Kidney (tissue), 14 donors: ENCODE data around the gene ATP5F1D. TPM values are rescaled to one million over a fixed set of nuclear protein-coding genes. Genes with fewer than 3 reads are reported as not detected.
A peak's percentile ranks its signal among the peaks of the same experiment; 100 is the strongest.

ENCODE experiments used
- DNase-seq, 5 donors: peaks; one replicate each; pipeline ENCODE4 v3.0.0-alpha.2; 2013 to 2020
- FAIRE-seq: peaks from 2 replicates; lab custom pipeline; 2012; peaks lifted over from hg19 to GRCh38; lab: Jason Lieb, UNC
- H3K27ac ChIP-seq, 2 donors: one replicate each; pipeline ENCODE4 v1.7.0; 2013; ENCODE audit warnings: low read depth in 2 of 2, low read length in 2 of 2, inconsistent platforms in 1 of 2
- H3K27me3 ChIP-seq: one replicate; pipeline ENCODE4 v1.7.1; 2013; ENCODE audit warnings: low read length, inconsistent platforms; ENCODE audit not compliant: control insufficient read depth, insufficient read depth
- H3K36me3 ChIP-seq, 3 donors: one replicate each; pipeline versions ENCODE4 v1.7.0 to v1.7.1; 2013; ENCODE audit warnings: low read length in 3 of 3, control low read depth in 1 of 3, inconsistent platforms in 1 of 3; ENCODE audit not compliant: insufficient read depth in 3 of 3, control insufficient read depth in 2 of 3
- H3K4me1 ChIP-seq, 3 donors: one replicate each; pipeline versions ENCODE4 v1.7.0 to v1.7.1; 2013; ENCODE audit warnings: low read length in 3 of 3, inconsistent platforms in 1 of 3, low read depth in 1 of 3; ENCODE audit not compliant: control insufficient read depth in 2 of 3, insufficient read depth in 2 of 3
- H3K4me3 ChIP-seq, 3 donors: one replicate each; pipeline versions ENCODE4 v1.7.0 to v1.8.1; 2013; ENCODE audit warnings: low read length in 3 of 3, control low read depth in 1 of 3, inconsistent platforms in 1 of 3
- H3K9ac ChIP-seq, 3 donors: one replicate each; pipeline versions ENCODE4 v1.7.0 to v1.7.1; 2013; ENCODE audit warnings: low read length in 3 of 3, control low read depth in 1 of 3, inconsistent platforms in 1 of 3
- H3K9me3 ChIP-seq, 3 donors: one replicate each; pipeline versions ENCODE4 v1.7.0 to v1.7.1; 2013; ENCODE audit warnings: low read length in 3 of 3, control low read depth in 1 of 3, inconsistent platforms in 1 of 3; ENCODE audit not compliant: control insufficient read depth in 2 of 3, insufficient read depth in 1 of 3
- intact Hi-C: fragments of 100-400 bp; cut with DNase I; formaldehyde crosslinking; loops from one replicate; pipeline ENCODE4 v1.11.1; 2022
- polyA plus RNA-seq: library from polyadenylated mRNA; stranded (reverse); fragments of 350-450 nt; fragmentation: Illumina TruSeq; extraction: RNeasy Lipid Tissue Mini Kit (QIAGEN cat#74804); gene quantifications from one replicate; pipeline ENCODE4 v1.2.3, GENCODE V29; 2014; ENCODE audit warnings: low read depth, low replicate concordance; ENCODE audit not compliant: insufficient read depth
- total RNA-seq: library from RNA; stranded (reverse); fragmentation: NEBNext Ultra II Directional; extraction: Animal tissue kit (Norgen Biotek cat#: 25700); gene quantifications from one replicate; pipeline ENCODE4 v1.2.1, GENCODE V29; 2021
- TF ChIP-seq, protein P1 (sequence below): IDR thresholded peaks from 3 replicates; pipeline ENCODE4 v1.5.1; 2012; ENCODE audit warnings: mild to moderate bottlenecking, moderate library complexity, borderline replicate concordance; ENCODE audit not compliant: insufficient read depth; ENCODE audit errors: extremely low read depth
- donor health status: control.
- donor health status: control.
- donor health status: control.
- donor health status: control.
- donor health status: control.
- donor health status: DM: yes; HTN: yes; CAD: no.
- donor health status: Normal renal cell carcinoma (clear cell type).

ATP5F1D gene
- total and polyA plus RNA-seq, 2 donors from 2014 or later, result 183 to 641 TPM

DNA sequence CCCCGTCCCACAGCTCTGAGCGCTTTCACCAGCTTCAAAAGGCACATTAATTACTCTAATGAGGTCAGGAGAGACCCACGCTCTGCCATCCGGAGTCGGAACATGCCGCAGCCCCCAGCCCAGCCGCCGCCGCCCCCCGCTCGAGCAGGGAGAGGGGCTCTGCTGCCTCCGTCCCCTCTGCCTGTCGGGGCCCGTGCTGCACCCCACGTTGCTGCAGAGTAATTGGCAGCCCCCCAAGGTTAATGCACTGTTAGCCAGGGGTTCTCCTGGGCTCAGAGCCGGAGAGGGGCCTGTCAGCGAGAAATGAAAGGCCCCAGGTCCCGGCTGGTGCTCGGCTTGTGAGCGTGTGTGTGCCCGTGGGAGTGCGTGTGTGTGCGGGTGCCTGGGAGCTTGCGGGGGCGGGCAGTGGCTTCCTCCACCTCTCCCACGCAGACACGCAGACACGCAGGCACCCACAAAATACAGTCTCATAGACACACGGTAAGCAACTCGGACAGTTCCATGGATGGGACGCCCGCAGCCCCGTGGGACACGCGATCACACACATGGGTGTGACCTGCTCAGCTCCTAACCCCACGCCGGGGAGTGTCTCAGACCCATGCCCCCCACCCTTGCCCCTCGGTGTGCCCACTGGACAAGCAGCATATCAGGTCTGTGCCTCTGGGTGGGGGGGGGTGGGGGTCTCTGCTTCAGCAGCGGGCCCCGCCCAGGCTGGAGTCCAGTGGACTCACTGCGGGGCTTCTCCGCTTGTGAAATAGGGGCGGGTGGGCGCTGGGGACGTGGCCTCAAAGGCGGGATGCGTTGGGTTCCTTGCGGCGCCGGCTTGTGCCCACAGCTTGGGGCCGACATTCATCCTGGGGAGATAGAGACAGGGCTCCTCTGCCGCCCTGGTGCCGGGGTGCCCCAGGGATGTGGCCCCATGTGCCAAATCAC, 39.4 kb downstream of the ATP5F1D start:
- H3K4me3 ChIP-seq, result no peak overlapping the region
- H3K9me3 ChIP-seq, result no peaks in the 10 kb centered on the region
- no peaks in the 10 kb centered on the region for H3K27me3 ChIP-seq
- no peak overlapping the region for H3K27ac ChIP-seq
- peaks cover 0 to 9% (median 0%) of the 10 kb centered on the region in 3 donors for H3K4me1 ChIP-seq
- H3K9ac ChIP-seq, result no peak overlapping the region
- no peak for FAIRE-seq
- TF ChIP-seq, protein P1, sequence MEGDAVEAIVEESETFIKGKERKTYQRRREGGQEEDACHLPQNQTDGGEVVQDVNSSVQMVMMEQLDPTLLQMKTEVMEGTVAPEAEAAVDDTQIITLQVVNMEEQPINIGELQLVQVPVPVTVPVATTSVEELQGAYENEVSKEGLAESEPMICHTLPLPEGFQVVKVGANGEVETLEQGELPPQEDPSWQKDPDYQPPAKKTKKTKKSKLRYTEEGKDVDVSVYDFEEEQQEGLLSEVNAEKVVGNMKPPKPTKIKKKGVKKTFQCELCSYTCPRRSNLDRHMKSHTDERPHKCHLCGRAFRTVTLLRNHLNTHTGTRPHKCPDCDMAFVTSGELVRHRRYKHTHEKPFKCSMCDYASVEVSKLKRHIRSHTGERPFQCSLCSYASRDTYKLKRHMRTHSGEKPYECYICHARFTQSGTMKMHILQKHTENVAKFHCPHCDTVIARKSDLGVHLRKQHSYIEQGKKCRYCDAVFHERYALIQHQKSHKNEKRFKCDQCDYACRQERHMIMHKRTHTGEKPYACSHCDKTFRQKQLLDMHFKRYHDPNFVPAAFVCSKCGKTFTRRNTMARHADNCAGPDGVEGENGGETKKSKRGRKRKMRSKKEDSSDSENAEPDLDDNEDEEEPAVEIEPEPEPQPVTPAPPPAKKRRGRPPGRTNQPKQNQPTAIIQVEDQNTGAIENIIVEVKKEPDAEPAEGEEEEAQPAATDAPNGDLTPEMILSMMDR, result no peak
- DNase-seq, result peak in 2 of 5 donors; percentile 65 to 74
- H3K36me3 ChIP-seq, result peaks cover 0 to 8% (median 0%) of the 10 kb centered on the region in 3 donors
- intact Hi-C loops, result no loop called here

DNA sequence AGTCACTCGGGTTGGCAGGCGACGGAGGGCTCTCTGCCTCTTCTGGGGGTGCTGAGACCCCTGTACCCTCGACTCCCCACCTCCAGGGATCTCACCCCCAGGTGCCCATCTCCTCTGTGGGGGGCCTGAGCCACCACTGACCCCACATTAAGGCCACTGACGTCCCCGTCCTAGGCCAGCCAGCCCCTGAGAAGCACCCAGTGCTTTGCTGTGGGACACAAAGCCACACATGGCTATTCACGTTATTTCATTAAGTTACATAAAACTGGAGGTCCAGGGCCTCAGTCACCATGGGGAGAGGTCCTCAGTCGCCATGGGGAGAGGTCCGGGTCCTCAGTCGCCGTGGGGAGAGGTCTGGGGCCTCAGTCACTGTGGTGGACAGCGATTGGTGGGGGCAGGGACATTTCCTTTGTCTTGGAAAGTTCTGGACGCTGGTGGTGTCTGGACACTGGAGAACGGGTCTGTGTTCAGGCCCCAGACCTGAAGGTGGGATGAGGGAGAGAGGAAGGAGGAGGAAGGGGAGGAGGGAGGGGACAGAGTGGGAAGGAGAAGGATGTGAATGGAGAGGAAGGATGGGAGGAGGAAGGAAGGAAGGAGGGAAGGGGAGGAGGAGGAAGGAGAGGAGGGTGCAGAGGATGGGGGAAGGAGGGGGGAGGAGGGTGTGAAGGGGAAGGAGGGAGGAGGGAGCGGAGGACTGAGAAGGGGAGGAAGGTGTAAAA, 40.2 kb downstream of the ATP5F1D start:
- Histone ChIP-seq H3K27ac (no peak overlapping the region), H3K27me3 (no peaks in the 10 kb centered on the region), H3K4me1 (peaks cover 0 to 2% (median 0%) of the 10 kb centered on the region in 3 donors), H3K4me3 (no peak overlapping the region), H3K9ac (no peak overlapping the region), H3K9me3 (no peaks in the 10 kb centered on the region), H3K36me3 (peaks cover 0 to 8% (median 0%) of the 10 kb centered on the region in 3 donors)
- FAIRE-seq, result no peak
- intact Hi-C loops, result no loop called here
- peak in 1 of 5 donors; percentile 55 for DNase-seq
- TF ChIP-seq, protein P1, result no peak

DNA sequence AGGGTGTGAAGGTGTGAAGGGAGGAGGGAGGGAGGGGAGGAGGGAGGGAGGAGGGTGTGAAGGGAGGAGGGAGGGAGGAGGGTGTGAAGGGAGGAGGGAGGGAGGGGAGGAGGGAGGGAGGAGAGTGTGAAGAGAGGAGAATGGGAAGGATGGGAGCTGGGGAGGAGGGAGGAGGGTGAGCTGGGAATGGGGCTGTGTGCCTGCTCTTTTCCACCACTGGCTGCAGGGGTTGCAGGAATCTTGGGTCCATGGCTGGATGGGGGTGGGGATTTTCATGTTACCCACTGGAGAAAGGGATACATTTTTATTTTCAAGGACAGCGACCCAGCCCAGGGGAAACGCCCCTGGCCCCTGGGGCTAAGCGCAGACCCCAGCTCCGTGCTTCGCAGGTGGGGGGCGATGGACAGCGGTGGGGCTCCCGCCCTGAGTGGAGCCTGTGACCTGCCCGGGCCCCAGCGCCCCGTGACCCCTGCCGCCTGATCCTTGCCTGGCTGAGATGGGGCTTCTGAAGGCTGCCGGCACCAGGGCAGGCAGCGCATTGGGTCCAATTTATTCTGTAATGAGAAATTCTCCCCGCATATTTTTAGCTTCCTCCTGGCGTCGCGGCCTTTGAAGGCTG, 41.1 kb downstream of the ATP5F1D start:
- Histone ChIP-seq H3K27ac (no peak overlapping the region), H3K9me3 (no peaks in the 10 kb centered on the region), H3K4me1 (no peaks in the 10 kb centered on the region), H3K36me3 (peaks cover 0 to 8% (median 0%) of the 10 kb centered on the region in 3 donors), H3K27me3 (no peaks in the 10 kb centered on the region), H3K9ac (no peak overlapping the region), H3K4me3 (no peak overlapping the region)
- no peak for FAIRE-seq
- TF ChIP-seq, protein P1, result no peak
- intact Hi-C loops, result no loop called here
- DNase-seq, result peak in 1 of 5 donors; percentile 62
